HG03135 (cell line): ENCODE measurements around the gene SNRPB2.

Experiments
- ATAC-seq: cut with Tn5 transposase; IDR thresholded peaks from one replicate; pipeline ENCODE4 v1.9.1; 2021; ENCODE audit warnings: mild to moderate bottlenecking, moderate library complexity; ENCODE audit not compliant: unreplicated experiment

Gene SNRPB2

DNA sequence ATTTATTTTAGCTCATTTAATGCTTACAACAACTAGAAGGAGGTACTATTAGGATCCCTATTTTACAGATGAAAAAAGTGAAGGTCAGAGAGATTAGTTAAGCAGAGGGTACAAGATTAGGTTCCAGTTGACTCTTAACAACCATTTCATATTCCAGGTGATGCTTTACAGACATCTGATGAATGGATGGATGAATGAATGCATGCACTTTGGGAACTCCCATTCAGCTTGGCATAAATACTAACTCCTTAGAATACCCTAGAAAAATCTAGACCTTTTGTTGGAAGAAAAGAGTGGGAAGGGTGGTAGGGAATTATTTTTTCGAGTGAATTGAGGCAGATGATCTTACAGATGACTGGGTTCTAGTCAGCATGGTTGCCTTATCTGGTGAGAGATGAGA is 746 bp upstream of the SNRPB2 start:
- ATAC-seq: no peak

DNA sequence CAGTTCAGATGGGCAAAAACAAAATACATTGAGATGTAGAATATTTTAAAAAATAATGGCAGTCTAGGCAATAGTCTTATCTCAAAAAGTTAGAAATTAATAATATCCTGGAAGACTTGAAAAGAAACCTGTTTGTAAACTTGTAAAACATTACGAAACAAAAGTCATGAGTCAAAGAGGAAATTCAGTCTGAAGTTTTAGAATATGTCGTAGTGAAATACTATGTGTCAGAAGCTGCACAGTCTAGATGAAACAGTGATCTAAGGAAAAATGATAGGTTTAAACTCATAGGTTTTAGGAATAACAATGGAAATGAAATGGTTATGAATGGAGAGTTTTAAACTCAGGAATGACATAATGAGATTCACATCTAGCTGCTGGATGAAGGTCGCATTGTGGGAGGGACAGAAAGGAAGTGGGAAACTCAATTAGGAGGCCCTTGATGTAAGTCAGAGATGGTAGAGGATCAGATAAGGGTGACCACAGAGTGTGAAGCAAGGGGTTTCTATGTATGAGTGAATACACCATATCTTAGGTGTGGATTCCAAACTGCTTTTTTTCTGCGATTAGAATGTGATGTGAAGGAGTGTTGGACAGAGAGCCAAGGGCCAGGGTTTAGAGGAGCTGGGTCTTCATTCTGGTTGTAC is 2.8 kb downstream of the SNRPB2 start:
- no peak for ATAC-seq

DNA sequence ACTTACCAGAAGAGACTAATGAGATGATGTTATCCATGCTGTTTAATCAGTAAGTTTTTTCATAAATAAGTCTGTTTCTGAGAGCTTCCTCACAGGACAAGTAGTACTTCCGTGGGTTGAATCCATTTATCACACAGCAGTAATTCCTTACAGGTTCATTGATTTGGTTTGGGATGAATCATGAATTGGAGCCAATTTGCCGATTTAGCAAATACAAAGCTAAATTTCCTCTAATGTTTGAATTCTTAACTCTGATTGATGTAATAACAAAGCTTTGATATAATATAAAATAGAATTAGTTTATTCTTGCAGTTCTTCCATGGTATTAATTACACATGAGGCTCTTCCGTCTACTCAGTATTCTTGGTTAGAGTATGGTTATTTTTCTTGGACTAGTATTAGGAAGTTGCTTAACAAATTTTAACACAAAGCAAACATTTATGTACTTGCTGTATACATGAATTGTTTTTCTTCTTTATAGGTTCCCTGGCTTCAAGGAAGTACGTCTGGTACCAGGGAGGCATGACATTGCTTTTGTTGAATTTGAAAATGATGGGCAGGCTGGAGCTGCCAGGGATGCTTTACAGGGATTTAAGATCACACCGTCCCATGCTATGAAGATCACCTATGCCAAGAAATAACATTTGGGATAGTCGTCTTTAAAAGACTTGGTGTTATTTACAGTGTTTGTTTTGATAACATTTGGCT is 10.7 kb downstream of the SNRPB2 start:
- no peak for ATAC-seq

DNA sequence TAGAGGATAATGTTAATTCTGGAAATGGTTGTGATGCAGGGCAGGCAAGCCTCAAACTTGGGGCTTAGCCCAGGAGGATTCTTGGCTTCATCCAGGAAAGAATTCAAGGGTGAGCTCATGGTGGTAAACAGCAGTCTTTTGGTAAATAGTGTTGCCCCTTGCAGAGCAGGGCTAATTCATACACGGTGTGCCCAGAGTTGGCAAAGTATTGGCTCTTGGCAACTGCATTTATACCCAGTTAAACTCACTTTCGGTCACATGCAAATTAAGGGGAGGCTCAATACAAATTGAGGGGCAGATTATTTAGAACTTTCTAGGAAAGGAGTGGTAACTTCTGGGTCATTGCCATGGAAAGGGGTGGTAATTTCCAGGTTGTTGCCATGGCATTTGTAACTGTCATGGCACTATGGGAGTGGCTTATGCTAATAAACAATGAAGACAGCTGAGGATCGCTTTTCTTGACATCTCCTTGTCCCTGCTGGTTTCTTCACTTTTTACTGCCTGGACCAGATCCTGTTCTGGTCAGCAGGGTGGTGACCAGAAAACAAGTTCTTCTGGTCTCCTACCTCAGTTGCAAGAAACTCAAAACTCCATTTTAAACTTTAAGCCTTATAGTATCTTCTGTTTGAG is 14.5 kb downstream of the SNRPB2 start:
- no peak for ATAC-seq

DNA sequence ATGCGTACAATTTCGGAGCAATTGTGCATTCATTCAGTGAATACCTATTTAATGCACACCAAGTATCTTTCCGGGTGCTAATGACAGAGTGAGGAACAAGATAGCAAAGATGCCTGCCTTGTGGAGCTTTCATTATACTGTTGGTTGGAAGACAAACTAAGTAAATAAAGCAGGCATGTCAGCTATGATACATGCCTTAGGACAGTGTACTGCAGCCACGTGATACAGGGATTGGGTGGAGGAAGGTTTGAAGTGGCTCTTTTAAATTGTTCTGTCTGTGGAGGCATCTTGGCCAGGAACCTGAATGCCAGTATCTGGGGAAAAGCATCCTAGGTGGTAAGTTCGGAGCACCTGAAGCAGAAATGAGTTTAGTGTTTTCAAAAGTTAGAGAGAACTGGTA is 15.4 kb downstream of the SNRPB2 start:
- no peak for ATAC-seq

DNA sequence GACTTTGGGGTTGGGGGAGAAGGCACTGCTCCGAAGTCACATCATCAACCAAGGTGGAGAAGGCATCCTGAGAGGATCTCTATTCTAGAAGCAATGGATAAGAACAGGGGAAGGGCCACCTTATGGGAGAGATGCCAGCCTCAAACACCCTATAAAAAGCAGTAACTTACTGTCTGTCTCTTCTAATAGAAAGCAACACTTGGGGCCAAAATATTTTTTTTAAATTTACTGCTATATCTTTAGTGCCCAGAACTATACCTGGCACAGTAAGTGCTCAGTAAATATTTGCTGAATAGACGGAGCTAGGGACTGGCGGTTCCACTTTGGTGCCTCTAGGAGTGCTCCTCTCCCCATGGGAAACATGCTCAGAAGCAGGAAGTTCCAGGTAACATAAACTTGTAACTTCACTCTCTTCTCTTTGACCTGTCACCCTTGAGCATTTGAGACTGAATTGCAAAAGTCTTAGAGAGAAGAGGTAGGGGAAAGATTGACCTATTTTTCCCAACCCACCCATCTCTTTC is 17.5 kb downstream of the SNRPB2 start:
- ATAC-seq: no peak

DNA sequence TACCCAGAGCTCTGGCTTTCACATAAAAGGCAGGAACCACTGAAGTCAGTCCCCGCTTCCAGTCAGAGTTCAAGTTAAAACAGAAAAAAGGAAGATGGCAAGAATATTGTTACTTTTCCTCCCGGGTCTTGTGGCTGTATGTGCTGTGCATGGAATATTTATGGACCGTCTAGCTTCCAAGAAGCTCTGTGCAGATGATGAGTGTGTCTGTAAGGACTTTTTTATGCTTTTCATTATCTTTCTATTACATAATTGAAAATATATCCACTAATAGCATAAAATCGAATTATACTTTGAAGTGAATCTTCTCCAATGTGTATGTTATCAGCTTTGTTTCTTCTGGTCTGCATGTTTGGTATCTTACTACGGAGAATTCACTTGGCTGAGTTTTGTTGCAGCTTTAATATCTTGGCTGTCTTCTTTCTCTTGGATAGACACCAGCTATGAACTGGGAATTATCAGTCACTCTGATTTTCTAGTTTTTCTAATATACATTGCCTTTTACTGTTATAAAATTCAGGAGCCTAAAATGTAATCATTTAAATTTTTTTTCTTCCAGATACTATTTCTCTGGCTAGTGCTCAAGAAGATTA is 18.6 kb downstream of the SNRPB2 start, which contains the start of gene OTOR:
Gene OTOR (plus strand): TSS at position 51 of the 593 bp plus-strand sequence. CDS start 44 bp downstream, at position 95.
- ATAC-seq: no peak

DNA sequence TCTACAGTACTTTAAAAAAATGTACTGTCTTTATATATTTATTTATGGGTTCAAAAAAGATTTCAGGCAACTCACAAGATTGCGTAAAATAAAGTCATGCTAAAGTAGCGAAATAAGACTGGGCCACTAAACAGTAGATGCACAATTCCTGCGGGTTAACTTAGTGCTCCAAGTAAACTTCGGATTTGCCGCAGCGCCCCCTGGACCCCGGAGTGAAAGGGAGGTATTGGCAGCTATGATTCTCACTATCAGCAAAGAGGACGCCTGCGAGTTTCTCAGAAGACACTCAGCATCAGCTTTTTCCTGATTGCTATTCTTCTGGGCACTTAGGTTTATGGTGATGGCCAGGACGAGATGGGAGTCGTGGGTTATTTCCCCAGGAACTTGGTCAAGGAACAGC is 19.7 kb downstream of the SNRPB2 start:
- no peak for ATAC-seq

DNA sequence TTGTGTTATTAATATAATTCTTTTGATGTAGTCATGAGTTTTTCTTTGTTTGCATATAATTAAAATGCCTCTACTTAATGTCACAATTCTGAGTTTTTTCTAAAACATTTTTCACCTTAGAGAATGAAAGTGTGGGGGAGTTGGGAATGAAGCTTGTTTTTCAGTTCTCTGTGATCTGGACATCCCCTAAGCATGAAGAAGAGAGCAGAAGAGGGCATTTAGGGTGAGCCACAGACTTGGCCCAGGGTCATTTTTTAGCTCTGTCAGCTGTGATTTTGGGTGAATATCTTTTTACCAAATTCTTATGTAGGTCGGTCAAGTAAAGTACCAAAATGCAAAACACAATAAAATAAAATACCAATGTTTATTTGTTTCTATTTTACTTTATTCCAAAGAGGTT is 22.3 kb downstream of the SNRPB2 start:
- ATAC-seq: no peak

DNA sequence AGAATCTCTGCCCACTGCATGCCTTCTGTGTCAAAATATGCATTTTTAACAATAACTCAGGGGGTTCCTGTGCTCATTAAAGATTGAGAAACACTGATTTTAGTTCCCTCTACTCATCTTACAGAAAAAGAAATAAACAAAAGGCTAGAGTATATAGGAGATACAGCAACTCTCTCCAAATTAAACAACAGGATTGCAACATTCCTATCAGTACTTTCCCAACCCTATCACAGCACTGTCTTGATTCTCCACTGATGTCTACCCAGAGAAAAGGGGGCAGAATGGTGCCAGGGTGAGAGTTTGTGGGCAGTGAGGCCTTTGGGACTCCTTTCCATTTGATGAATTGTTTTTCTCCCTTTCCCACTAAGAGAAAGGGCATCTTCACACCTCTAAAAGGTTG is 23.1 kb downstream of the SNRPB2 start:
- ATAC-seq: no peak

DNA sequence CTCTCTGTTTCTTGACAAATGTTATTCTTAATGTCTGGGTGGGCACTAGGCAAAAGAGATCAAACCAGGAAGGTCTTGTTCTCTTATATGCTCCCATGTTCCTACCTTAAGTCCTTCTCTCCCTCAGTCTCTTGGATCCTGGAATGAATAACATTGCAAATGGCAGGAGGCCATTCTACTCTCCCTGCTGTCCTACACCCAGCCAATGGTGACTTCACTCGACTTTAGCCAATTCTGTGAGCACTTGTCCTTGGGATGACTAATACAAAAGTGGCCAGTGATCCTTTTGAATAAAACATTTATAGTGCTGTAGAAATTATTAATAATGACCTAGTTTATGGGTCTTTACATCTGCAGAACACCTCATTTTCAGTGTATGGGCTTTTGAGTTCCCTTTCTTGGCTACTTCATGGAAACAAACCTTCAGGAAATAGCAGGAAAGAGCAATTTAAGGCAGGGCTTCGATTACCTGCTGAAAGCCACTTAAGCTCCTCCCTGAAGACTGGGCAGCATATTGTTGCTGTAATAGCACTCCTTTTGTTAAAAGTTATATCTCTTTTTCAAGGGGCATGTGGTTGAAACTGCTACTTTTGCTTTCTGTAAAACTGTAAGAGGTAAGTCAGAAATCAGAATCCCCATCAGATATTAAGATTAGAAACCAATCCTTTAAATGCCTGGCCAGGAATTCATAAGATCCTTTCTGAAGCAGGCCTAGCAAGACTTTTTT is 28.8 kb downstream of the SNRPB2 start:
- no peak for ATAC-seq

DNA sequence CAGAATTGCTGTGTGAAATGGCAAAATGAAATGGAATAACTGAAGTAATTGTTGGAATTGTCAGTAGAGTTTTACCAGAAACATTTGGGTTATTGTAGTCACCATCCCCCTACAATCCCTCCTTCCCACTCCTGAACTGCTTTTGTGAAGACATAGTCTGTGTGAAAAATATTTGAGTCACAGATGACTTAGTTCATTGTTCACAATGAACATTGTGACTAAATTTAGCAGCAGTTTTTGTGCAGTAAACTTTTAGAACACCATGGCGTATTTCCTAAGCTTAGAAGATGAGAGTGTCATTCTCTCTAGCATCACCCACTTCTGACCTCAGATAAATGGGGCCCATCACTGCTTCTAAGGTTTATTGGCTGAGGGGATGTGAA is 29.3 kb downstream of the SNRPB2 start:
- ATAC-seq: no peak

DNA sequence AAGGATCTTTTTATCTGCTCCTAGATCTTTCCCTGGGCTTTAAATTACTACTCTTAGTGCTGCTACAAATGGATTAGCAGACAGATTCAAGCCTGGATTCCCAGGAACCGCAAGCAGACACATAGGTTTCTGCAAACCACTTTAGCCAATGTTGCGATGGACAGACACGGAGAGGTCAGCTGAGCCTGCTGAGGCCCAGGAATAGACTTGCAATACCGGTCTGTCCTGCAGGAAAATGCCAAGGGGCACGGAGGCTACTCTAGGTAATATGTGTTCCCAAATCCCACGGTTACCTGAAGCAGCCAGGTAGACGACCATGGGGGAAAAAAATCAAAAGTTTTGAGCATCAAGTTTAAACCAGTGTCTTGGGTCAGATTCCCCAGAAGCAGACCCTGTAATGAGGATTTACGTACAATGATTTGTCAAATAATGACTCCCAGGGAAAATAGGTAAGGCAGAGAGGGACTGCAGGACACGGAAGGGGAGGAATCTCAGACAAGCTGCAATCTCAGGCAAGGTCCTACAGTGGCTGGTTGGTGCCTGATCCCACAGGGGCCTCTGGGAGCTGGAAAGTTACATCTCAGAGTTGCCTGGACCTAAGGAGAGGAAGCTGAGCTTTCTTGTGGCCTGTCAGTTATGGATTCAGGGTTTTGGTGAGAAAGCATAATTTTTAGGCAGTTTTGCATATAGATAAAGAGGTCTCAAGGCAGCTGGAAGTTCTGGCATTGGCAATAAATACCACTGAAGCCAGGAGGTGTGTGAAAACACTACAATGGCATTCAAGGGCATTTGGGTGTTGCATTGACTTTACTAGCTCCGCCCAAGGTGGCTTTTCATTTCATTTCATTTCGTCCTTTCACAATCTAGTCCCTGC is 30.8 kb downstream of the SNRPB2 start:
- no peak for ATAC-seq

DNA sequence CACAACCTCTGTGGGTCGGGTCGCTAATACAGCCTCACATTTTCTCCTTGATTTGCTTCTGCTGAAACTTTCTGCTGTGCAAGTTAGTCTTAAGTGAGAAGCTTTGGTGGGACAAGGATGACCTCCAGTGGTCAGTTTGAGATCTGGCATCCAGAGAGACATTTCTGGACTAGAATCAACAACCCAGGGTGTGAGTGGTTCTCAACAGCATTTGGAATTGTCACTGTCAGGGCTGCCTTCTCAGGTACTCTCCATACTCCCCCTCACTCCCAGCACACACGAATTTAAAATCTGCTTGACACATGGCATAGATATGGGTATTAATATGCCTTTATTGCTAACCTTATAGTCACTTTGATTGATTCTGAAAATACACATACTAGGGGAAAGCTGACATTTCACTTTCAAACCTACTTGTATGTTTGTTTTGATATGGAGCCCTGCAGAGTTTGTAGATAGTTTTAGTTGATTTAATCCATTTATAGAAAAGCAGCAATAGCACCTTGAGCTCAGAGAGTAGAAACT is 31.5 kb downstream of the SNRPB2 start:
- no peak for ATAC-seq

DNA sequence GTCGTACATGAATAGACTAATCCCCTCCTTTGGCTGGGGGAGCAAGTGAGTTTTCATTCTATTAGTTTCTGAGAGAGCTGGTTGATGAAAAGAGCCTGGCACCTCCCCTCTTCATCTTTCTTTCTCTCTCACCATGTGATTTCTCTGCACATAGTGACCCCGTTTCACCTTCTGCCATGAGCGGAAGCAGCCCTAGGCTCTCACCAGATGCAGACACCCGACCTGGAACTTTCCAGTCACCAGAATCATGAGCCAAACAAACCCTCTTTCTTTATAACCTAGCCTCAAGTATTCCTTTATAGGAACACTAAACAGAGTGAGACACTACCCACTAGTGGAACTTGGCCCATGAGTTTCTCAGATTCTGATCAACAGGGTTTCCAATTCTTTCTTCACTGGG is 34.7 kb downstream of the SNRPB2 start:
- no peak for ATAC-seq

DNA sequence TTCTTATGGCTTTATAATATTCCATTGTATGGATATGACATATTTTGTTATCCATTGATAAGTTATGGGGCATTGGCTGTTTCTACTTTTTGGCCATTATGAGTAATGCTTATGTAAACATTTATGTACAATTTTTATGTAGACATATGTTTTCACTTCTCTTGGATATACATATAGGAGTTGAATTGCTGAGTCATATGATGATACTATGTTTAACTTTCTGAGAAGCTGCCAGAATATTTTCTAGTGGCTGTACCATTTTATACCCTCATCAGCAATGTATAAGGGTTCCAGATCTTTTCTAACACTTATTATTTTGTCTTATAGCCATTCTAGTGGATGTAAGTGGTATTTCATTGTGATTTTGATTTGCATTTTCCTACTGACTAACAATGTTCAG is 41.4 kb downstream of the SNRPB2 start:
- ATAC-seq: no peak

DNA sequence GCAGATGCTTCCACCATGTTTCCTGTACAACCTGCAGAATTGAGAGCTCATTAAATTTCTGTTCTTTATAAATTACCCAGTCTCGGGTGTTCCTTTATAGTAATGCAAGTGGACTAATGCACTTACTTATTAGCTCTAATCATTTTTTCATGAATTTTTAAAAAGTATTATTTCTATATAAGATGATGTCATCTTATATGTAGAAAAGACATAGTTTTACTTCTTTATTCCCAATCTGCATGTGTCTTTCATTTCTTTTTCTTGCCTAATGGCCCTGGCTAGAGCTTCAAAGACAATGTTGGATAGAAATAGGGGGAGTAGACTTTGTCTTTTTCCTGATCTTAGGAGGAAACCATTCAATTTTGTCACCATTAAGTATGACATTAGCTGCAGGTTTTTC is 46.1 kb downstream of the SNRPB2 start:
- no peak for ATAC-seq

DNA sequence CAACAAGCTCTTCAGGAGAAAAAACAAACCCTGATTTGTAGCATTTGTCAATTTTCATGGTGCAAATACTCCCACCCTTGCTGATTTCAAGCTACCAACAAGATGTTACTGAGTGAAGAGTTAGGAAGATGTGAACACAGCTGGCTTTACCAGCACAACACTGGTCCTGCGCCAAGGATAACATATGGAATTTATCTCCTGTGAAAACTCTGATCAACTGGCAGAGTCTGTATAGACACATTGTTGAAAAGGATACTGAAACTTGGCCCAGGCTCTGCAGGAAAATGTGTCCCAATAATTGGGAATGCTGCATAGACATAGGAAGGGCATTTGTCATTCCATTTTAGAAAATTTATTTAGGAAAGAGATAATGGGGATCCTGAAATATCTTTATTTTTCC is 47.3 kb downstream of the SNRPB2 start:
- ATAC-seq: no peak

DNA sequence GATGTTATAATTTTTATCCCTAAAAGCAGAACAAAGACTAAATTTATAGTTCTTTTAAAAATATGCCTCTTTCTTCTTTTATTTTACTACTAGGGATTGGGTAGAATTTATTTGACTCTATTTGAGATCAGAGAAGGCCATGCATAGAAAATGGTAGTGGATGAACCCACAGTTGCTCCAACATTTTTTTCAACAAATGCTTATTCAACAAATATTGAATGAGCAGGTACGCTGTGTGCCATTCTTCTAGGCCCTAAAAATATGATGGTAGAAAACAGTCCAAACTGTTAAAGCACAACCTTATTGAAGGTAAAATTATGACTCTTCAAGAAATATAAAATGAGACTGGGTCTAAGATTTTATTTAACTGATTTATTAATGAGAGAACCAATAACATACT is 48.3 kb downstream of the SNRPB2 start:
- ATAC-seq: no peak

DNA sequence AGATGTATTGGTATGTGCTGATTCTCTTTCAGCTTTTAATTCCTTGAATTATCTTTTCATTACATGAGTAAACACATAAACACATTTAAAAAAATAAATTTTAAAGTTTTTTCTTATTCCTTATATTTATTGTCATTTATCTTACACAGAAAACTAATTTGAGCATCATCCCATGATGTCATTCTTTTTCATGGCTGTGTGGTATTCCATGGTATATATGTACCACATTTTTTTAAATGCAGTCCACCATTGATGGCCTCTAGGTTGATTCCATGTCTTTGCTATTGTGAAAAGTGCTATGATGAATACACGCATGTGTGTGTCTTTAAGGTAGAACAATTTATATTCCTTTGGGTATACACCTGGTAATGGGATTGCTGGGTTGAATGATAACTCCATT is 51.7 kb downstream of the SNRPB2 start:
- no peak for ATAC-seq
